HFF-Myc (cell line): Measurements from ENCODE around the gene AIDA.

ENCODE experiments used
- DNase-seq: peaks from one replicate; pipeline ENCODE4 v3.0.0-alpha.2; 2011; ENCODE audit warnings: low read depth; ENCODE audit errors: extremely low read depth
- H3K4me3 ChIP-seq: replicated peaks from 2 replicates; pipeline ENCODE4 v1.5.1; 2011; ENCODE audit warnings: low read depth, mild to moderate bottlenecking, control low read depth, low read length
- CTCF ChIP-seq: IDR thresholded peaks from 2 replicates; pipeline ENCODE4 v1.5.1; 2012; ENCODE audit warnings: mild to moderate bottlenecking, low read depth, low read length, control low read depth; ENCODE audit errors: missing control alignments

Gene AIDA

GRCh38 chr1:222711319-222712252 lies 705 bp downstream of the AIDA start:
- peak; percentile 40 for DNase-seq
- TF ChIP-seq CTCF, result no peak
- peak overlapping the region; percentile 100 for H3K4me3 ChIP-seq

GRCh38 chr1:222709700-222710153 lies 2.6 kb downstream of the AIDA start:
- no peak overlapping the region for H3K4me3 ChIP-seq
- no peak for TF ChIP-seq CTCF
- DNase-seq, result no peak

GRCh38 chr1:222706815-222707214 lies 5.5 kb downstream of the AIDA start:
- H3K4me3 ChIP-seq, result no peak overlapping the region
- DNase-seq, result no peak
- no peak for TF ChIP-seq CTCF

GRCh38 chr1:222704260-222704659 lies 8.0 kb downstream of the AIDA start:
- no peak for TF ChIP-seq CTCF
- DNase-seq, result no peak
- no peak overlapping the region for H3K4me3 ChIP-seq

GRCh38 chr1:222702210-222702609 lies 10.1 kb downstream of the AIDA start:
- no peak overlapping the region for H3K4me3 ChIP-seq
- no peak for DNase-seq
- TF ChIP-seq CTCF, result no peak

GRCh38 chr1:222697826-222698225 lies 14.5 kb downstream of the AIDA start:
- no peak for TF ChIP-seq CTCF
- no peak for DNase-seq
- no peak overlapping the region for H3K4me3 ChIP-seq
